Measurements from ENCODE around the gene BANK1.
"Not testable (repeated sequence)": the region's sequence is repeated elsewhere in the genome, so short reads cannot be mapped to it uniquely, and the experiment has no call there.

Gene BANK1

DNA sequence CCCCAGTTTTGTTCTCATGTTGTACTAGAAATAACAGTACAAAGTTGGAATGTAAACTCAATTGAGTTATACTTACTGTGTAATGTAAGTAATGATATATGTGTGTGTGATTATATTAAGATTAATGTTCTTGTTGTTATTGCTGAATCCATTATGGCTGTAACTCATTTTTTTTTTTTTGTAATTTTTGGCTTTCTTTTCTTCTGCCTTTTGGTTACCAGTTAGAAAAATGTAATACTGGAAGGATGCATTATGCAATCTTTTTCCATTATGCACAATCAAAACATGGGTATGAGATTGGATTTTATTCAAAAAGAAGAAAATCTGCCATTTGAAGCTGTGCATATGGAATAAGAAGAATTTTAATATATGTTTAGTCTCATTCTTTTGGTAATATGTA, 34.0 kb downstream of the BANK1 start:
- DNase-seq = no peak

DNA sequence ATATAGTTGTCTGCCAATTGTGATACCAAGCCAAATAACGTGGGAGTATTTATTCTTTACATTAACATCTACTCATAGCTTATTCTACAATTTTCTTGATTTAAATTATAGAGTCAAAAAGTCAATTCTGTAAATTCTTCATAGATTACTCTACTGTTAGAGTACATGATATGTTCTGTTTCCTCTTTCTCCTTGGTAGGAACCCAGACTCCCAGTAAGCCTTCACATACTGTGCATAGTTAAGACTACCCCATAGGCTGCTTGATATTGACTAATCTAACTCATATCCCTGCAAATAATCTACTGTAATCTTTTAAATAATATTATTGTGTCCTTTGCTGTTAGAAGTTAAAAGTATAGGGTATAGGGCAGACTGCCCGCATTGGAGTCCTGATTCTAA, 35.4 kb downstream of the BANK1 start:
- no peak for DNase-seq

DNA sequence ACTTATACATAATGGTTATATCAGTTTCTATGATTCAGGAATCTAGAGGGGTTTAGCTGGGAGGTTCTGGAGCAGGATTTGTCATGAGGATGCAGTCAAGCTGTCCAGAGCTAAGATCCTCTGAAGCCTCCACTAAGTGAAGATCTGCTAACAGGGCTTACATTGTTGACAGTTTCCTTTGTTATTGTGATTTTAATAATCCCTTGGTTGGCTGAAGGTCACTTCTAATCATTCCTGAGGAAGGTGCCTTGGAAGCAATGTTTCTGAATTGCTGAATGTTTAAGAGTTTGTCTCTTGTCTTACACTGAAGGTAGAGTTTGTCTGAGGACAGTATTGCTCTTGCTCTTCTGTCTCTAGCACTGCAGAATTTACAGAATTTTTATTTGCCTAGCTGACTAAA, 41.3 kb downstream of the BANK1 start:
- DNase-seq = no peak

DNA sequence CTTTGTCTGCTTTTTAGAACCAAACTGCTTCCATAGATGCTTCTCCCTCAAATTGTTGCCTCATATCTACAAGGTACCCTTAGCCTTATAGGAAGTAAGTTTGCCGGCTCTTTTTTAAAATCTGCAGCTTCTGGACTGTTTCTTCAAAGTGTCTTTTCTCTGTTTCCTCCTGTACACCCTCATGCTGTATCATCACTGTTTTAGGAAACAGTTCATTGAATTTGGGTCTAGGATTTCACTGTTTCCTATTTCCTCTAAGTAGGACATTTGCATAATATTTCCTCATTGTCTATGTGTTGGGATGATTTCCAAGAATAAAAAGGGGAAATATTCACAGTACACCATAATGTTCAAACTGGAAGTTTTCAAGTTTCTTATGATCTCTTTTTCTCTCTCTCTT, 43.0 kb downstream of the BANK1 start:
- DNase-seq = no peak

DNA sequence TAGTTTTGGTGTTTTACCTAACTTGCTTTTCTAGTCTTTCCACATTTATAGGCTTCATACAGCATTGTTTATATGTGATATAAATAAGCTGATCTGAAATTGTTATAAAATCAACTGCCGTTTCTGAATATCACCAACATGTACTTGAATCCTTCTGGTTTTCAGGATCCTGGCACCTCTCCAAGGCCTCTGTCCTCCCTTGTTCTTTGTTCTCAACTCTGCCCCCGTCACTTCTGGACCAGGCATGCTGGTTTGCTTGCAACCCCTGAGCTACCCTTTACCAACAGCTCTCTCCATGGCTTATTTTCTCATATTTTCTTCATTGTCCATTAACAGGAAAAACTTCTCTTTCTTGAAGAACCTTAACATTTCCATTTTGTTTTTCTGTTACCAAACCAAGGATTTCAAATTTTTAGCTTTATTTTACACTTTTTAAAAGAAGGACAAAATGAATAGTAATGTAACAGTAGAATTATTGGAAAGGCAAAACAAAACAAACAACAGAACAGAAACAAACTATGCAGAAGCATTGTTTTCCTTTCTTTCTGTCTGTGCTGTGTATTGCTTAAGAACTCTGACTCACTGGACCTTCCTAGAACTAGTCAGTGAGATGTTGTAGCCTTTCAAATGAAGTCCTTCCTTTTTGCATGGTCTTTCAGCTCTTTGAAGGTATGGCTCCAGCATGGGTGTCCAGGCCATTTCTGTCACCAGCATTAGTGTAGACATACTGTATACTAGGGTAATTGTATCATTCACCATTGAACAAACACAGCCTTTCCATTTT, 44.8 kb downstream of the BANK1 start:
- DNase-seq = no peak

DNA sequence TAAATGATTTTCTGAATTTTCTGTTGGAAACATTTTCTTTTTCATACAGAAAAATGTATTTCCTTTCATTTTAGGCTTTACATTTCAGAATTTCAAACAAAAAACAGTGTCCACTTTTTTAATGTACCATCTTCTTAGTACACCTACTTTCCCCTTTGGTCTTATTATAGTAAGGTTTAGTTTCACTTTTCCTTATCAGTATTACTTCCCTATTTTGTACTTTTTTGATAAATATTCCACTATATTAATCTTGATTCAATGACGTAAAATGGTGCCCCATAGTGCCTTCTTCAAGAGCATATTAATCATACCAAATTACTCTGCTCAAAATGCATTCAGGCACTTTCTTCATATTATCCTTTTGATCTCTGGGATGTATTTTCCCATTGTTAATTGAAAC, 52.5 kb downstream of the BANK1 start:
- no peak for DNase-seq

DNA sequence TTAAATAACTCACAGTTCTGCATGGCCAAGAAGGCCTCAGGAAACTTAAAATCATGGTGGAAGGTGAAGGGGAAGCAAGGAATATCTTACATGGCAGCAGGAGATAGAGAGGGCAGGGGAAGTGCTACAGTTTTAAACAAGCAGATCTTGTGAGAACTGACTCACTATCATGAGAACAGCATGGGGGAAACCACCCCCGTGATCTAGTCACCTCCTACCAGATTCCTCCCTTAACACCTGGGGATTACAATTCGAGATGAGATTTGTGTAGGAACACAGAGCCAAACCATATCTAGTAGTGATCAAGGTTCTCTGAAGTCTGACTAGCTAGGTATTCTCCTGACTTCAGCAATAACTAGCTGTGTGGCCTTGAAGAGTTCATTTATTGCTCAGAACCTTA, 56.0 kb downstream of the BANK1 start:
- DNase-seq = no peak

DNA sequence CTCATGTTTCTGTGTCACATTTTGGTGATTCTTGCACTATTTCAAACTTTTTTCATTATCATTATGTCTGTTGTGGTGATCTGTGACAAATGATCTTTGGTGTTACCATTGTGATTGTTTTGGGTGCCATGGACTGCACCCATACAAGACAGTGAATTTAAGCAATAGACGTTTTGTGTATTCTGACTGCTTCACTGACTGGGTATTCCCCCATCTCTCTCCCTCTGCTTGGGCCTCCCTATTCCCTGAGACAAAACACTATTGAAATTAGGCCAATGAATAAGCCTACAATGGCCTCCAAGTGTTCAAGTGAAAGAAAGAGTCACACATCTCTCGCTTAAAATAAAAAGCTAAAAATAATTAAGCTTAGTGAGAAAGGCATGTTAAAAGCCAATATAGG, 60.2 kb downstream of the BANK1 start:
- no peak for DNase-seq

DNA sequence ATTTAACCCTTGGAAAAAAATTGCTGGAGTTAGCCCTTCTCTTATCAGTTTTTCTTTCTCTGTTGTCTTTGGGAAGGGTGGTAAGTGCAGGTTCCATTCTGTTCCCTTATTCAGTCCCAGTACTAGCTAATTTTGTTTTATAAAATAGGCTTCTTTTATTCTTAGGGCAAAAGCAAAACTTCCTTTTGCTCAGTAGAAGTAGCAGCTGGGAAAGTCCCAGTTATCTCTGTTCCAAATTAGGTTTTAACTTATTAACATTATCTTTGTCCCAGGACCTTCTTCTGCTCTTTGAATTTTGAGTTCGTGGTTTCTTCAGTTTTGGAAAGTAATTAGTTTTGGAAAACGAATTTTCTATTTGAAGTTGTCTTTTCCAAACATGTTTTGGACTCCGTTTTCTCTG, 61.1 kb downstream of the BANK1 start:
- no peak for DNase-seq

DNA sequence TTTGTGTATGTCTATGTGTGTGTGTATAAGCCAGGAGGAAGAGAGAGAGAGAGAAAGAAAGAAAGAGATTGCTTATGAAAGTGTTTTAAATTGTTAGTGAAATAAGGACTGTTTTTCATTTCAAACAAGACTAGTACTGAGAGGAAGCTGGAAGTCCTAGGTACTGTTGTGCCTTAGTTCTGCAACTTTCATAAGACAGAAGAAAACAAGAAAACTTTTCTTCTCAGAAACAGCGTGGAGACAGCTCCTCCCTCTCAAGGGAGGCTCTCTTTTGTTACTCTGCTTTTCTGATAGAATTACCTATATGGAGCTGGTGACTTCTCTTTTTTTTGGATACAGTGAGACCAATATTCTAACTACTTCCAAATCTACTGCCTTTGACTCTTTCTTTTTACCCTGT, 62.5 kb downstream of the BANK1 start:
- DNase-seq = no peak

DNA sequence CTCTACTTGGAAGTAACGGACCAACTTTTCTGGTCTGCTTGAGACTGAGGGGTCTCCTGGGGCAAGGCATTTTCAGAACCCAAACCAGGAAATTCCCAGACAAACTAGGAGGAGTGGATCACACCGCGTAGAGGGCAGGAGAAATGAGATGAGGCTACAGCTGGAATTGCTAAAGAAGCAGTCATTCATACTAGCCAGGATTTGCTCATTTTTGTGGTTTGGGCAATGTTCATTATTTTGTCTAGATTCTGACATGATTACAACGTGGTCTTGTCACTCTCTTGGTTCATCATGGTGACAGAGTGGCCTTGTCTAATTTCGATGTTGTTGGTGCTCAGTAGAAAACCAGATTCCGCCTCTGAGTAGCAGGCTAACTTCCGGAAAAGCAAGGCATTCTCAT, 63.2 kb downstream of the BANK1 start:
- DNase-seq = no peak

DNA sequence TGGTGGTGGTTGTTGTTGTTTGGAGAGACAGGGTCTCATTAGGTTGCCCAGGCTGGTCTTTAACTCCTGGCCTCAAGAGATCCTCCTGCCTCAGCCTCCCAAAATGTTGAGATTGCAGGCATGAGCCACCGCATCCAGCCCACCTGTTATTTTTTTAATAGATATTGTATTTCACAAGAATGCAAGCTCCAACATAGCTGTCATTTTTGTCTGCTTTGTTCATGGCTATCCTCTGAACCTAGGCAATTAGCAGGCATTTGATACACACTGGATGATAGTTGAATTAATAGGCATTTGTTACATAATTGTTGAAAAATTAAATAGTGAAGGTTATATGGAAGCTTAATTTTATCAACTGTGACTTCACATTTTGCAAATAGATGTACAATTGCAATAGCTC, 64.7 kb downstream of the BANK1 start:
- no peak for DNase-seq

DNA sequence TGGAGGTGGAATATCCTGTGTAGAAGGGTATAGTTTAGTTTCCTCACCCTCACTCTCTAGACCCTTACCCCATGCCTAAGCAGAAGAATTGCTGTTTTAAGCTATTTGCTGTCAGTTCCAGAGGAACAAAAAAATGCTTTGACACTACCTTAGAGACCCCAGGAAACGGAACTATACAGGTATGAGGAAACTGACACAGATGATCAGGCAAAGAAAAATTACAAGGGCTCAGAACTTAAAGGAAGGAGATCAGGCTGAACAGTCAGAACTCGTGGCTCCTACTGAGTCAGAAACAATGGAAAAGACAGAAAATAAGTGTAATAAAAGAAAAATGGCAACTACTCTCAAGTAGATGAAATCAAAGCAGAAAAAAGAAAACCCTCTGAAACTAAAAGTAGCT, 65.6 kb downstream of the BANK1 start:
- no peak for DNase-seq

DNA sequence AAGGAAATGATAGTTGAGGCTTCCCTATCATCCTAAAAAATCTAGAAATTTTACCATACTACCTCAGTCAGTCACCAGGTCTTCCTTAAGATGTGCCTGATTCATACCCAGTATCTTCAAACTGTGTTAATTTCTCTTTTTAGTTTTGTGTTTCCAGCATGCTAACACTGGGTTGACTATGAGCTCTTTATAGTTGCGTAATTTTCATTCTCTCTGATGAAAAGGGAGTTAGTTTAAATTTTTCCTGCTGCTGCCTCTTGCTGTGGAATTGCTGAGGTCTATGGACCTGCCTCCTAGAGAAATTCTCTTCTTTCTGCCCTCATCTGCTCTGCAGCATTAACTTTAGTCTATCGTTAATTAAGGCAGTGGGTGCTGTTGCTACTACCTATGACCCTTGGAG, 66.6 kb downstream of the BANK1 start:
- DNase-seq = no peak

DNA sequence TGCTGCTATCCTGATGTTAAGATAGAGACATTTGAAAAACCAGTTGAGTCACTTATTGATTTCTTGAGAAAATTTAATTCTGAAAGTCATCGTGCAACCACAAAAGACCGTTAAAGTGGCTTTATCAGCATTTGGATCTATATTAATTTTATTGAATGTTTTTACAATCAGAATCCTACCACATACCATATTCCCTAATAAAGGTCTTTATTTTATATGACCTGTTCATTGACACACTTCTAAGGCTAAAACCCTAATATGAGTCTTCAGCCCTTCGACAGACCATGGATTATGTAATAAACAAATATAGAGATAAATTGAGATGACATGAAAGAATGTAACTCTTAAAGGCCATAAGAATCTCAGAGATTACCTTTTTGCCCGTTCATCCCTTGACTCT, 68.1 kb downstream of the BANK1 start:
- no peak for DNase-seq

DNA sequence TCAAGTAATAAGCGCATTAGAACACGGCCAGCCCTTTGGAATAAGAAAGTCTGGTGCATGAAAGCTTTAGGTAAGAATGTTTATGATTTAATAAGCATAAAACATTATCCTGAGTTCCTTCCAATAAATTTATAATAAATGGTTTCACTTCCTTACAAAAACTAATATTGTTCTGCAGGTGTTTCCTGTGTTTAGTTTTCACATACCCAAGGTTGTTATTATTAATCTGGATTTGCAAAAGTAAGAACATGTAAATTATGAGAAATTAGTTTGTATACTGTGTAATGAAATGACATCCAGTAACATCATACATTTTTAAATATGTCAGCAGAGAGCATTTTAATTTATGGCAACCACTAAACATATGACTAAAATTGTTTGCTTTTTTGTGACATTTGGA, 72.1 kb downstream of the BANK1 start:
- DNase-seq = no peak

DNA sequence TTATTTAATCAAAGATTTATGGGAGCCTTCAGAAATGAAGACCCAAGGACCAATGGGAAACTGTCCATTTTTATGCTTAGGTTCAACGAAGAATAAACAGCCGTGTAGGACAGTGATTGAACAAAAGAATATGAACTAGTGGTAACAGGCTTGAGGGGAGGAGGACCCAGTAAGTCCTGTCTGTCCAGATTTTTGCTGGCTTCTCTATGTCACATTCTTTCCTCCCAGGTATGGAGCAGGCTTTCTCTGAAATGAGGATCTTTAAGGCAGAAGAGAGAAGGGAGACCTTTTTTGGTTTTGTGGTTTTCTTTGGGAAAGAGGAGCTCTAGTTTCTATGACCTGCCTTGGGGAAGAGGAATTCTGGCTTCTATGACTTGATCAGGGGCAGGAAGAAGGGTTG, 74.1 kb downstream of the BANK1 start:
- no peak for DNase-seq

DNA sequence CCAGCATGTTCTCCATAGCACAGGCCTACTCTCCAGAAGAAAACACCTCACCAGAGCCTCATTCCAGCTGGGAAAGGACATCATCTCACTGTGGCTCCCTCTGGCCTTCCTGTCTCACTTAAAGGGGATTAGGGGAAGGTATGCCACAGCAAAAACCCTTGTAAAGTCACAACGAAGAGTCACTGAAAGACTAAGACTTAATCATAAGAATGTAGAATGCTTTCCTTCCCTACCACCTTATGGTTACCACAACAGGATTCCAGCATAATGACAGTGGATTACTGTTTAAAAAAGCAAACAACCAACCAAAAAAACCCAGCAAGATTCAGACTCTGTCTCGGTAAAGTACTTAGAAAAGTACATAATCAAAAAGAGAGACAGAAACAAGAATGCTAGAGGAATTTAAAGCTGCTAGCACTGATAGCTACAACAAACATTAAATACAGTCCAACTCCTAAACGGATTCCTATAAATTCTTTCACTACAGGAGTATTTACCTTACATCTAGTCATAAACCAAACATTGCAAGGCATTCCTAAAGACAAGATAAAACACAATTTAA, 75.1 kb downstream of the BANK1 start:
- no peak for DNase-seq

DNA sequence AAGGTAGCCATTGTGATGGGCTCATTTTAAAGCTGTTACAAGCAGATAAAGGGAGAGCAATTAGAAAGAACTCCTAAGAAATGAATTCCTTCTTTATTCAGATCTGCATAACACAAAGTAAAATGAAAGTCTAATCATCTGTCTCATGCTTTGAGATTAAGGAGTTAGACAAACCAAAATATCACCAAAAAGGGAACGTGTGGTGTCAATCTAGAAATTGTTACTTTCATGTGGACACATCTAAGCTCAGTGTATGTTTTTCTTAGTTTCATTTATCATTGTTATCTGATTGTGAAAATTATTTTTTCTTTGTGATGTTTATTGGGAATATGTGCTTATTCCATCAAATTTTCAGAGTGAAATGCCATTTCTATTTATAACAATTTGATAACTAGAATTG, 80.3 kb downstream of the BANK1 start:
- DNase-seq = no peak

DNA sequence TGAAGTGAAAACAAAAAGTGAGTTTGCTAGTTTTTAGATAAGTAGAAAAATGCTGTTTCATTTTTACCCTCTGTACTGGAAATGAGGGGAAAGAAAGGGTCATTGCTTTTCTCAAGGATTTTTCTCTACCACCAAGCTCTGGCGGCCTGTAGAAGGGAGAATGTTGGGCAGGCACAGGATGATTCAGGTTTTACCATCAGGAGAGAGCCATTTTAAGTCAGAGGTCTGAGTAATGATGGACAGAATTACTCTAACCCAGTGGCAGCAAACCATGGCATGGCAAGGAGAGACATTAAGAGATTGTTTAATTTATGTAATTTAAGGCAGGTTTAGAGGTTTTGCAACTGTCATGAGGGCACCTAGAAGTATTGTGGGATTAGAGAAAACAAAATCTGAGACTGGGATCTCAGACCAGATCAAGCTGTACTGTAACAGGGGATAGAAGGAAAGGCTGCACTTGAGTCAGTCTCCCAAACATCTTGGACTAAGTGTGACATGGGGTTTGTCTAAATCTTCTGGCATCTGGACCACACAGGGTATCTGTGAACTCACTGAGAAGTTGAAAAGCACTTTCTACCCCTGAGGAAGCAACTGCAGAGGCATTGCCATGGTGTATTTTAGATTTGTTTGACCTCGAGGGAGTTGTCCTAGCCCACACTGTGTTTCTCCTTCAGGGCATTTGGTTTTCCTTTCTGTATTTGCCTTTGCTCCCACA, 81.6 kb downstream of the BANK1 start:
- DNase-seq = no peak

DNA sequence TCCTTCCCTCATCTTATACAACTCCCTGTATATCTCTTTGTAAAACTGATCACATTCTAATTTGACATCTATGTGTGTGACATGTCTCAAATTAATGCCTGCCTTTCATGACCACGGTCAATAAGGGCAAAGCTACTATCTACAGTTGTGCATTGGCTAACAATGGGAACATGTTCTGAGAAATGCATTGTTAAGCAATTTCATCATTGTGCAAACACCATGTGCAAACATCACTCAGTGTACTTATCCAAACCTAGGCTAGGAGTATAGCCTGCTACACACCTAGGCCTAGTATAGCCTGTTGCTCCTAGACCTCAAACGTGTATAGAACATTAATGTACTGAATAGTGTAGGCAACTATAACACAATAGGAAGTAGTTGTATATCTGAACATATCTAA, 95.0 kb downstream of the BANK1 start:
- no peak for DNase-seq

DNA sequence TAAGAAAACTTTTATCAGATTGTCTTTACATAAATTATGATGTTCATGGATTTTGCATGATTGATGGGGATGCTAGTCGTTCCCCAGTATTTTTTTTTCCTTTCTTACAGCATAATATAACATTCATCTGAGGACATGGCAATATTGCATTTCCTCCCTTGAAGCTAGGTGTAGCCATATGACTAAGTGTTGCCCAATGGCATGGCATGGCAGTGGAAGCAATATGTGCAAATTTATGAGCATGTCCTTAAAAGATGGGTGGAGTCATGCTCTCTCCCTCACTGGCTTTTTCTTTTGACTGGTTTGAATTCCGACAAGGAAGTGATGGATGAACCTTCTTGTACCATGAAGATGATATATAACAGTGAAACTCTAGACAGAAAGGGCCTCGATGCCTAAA, 96.3 kb downstream of the BANK1 start:
- DNase-seq = no peak

DNA sequence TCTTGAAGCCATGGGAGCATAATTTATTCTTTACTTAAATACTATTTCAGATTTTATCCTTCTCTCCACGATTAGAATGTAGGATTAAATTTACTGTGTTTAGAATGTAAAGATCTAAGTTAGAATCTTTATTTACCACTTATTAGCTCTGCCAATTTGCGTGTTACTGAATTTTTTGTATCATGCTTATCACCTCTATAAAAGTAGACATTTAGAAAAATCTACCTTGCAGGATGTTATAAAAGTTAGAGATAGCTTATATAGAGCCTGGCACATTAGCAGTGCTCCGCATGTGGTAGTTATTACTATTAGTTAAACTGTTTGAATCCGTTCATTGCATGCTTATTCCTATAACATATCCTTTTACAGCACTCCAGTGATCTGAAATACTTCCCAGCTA, 97.9 kb downstream of the BANK1 start:
- no peak for DNase-seq

DNA sequence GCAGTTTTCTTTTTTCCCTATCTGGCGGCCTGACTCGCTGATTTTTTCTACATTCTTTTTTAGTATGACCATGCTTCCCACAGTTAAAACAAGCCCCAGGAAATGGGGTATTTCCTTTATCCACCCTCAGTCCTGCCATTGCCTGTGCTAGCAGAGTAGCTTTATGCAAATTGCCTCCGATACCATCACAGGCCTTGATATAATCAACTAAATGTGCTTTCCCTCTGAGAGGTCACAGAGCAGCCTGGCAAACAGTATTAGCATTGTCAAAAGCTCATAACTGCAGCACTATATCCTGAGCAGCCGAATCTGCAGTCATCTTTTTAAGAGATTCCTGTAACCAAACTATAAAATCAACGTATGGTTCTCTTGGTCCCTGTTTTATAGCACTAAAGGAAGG, 115.0 kb downstream of the BANK1 start:
- not testable (repeated sequence) for DNase-seq

Data from DMS79 treated with DMSO at 0.1 percent for 48 hours (cell line).